ENCODE data around the gene TULP4.

Gene TULP4

GRCh38 chr6:158445426-158446085 lies 133.3 kb downstream of the TULP4 start:
- no peak for TF ChIP-seq CTCF (IDR thresholded peaks at IDR 0.05; ENCODE audit: insufficient read depth, missing control alignments)
- DNase-seq (ENCODE audit: insufficient read length, low spot score): no peak
- FAIRE-seq: no peak

GRCh38 chr6:158448856-158449255 lies 136.6 kb downstream of the TULP4 start:
- TF ChIP-seq CTCF (IDR thresholded peaks at IDR 0.05; ENCODE audit: insufficient read depth, missing control alignments): no peak
- no peak for FAIRE-seq
- DNase-seq (ENCODE audit: insufficient read length, low spot score): no peak

GRCh38 chr6:158452191-158452590 lies 139.9 kb downstream of the TULP4 start:
- FAIRE-seq: no peak
- no peak for DNase-seq (ENCODE audit: insufficient read length, low spot score)
- no peak for TF ChIP-seq CTCF (IDR thresholded peaks at IDR 0.05; ENCODE audit: insufficient read depth, missing control alignments)

GRCh38 chr6:158457131-158457530 lies 144.9 kb downstream of the TULP4 start:
- TF ChIP-seq CTCF (IDR thresholded peaks at IDR 0.05; ENCODE audit: insufficient read depth, missing control alignments): no peak
- DNase-seq (ENCODE audit: insufficient read length, low spot score) (no peak), FAIRE-seq (no peak)

- DNase-seq (ENCODE audit: insufficient read length, low spot score) (no peak), FAIRE-seq (no peak)
- TF ChIP-seq CTCF (IDR thresholded peaks at IDR 0.05; ENCODE audit: insufficient read depth, missing control alignments): no peak
These were observed 145.5 kb downstream of the TULP4 start for GRCh38 chr6:158457616-158458278.

- TF ChIP-seq CTCF (IDR thresholded peaks at IDR 0.05; ENCODE audit: insufficient read depth, missing control alignments): no peak
- FAIRE-seq: no peak
- DNase-seq (ENCODE audit: insufficient read length, low spot score): no peak
These were observed 147.5 kb downstream of the TULP4 start for GRCh38 chr6:158459726-158460125.

- TF ChIP-seq CTCF (IDR thresholded peaks at IDR 0.05; ENCODE audit: insufficient read depth, missing control alignments): no peak
- DNase-seq (ENCODE audit: insufficient read length, low spot score) (no peak), FAIRE-seq (no peak)
These were observed 148.4 kb downstream of the TULP4 start for GRCh38 chr6:158460602-158461169.
